Pons (tissue), 1 donor: ENCODE data around the gene DCAF6.
"Not testable (repeated sequence)": the region's sequence is repeated elsewhere in the genome, so short reads cannot be mapped to it uniquely, and the experiment has no call there.

ENCODE experiments used
- DNase-seq: peaks from one replicate; pipeline ENCODE4 v3.0.0-alpha.2; 2016; ENCODE audit warnings: low spot score

The DCAF6 gene

DNA sequence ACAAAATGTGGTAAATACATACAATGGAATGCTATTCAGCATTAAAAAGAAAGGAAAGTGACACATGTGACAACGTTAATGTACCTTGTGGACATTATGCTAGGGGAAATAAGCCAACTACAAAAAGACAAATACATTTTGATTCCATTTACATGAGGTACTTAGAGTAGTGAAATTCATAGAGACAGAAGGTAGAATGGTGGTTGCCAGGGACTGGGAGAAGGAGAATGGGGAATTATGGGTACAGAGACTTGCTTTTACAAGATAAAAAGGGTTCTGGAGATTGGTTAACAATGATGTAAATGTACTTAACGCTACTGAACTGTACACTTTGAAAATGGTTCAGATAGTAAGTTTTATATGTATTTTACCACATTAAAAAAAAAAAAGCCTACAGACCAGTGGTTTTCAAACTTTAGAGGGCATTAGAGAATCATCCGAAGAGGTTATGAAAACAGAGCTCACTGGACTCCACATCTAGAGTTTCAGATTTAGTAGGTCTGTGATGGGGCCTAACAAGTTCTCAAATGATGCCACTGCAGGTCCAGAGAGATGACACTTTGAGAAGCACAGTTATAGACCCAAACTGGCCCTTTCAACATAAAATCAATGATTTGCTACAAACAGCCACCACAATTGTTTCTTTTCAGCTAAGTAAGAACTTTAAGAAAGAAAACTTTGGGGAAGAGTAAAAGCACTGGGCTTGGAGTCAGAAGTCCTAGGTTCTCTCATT lies 13.0 kb upstream of the DCAF6 start:
- DNase-seq = no peak

DNA sequence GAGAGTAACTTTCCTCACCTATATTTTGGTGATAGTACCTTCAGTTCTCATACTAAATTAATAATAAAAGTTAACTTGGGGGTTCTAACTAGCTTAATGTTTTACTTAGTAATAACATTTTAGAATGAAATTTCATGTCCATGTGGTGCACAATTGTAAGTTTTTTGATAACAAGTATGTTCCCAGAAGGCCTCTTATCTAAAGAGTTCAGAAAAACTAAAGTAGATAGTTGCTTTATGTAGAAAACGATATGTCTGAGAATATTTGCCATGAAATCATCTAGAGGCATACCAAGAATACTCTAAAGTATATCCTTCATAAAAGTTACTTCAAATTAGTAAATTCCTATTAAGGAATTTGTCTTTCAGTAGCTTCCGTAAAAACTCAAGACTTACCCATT lies 12.4 kb upstream of the DCAF6 start:
- no peak for DNase-seq

DNA sequence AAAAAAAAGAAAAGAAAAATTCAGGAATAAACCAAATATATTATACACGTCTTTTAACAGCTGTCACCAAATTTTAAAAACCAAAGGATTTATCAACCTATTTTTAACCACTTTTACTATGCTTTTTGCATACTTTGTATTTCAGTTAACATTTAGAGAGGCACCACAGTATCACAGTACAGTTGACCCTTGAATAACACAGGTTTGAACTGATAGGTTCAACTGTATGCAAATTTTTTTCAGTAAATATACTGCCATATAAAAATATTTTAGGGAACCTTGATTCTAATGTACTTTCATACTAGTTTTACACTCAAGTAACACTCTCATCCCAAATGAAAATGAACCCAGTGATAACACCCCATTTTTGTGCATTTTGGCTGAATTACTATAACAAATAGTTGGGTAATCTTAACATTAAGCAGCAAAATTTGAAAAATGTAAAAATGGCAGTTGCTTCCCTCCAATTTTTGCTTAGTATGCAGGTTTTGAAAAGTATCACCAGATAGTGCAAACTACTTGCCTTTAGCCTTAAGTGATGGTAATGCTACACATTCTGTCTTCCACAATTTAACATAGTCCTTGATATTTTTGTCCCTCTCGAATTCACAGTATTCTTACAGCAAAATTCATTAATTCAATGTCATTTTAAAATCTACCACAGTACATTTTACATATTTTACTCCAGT lies 11.8 kb upstream of the DCAF6 start:
- no peak for DNase-seq

DNA sequence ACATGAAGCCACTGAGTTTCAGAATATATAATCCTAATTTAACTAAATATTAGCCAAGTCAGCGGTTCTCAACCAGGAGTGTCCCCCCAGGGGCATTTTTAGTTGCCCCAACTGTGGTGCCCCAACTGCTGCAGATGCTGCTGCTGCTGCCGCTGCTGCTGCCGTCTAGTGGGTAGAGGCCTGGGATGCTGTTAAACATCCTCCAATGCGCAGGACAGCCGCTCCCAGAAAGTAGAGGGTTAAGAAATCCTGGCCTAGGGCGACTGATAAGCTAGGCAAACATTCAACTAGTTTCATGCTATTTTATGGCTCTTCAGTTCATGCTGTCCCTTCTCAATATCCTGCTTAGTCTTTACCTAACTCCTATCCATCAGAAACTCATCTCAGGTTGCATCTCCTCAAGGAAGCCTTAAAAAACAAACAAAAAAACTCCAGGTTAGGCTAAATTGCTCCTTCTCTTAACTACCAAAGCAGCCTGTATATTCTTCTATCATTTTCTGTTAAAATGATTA lies 9.9 kb upstream of the DCAF6 start:
- no peak for DNase-seq

DNA sequence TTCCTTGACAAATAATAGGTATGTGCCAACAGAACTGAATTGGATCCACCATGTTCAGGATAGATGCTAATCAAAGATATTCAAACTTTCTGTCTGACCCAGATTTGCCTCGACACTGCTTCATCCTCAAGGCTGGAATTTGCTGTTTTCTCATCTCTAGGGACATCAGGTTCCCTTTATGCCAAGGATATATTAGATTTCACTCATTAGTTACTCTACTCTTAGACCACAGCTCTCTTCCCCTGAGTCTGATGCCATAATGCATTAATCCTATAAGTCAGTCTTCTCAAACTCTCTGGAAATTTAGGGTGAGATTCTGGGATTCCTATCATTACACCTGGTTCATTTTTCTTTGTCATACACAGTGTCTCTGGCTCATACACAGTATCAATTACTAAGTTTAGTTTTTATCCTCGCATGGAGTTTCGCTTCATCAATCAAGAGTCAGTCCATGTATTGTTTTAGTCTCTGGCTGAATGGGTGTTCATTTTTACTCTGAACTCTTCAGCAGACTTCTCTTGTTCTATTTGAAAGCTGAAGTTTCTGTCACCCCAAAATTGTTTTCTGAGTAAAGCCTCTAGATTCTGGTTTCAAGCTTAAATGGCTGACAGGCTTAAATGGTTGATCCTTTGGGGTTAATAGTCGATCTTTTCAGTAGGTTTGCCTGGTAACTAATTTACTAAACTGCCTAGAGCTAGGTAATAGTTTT lies 9.3 kb upstream of the DCAF6 start:
- DNase-seq = no peak

DNA sequence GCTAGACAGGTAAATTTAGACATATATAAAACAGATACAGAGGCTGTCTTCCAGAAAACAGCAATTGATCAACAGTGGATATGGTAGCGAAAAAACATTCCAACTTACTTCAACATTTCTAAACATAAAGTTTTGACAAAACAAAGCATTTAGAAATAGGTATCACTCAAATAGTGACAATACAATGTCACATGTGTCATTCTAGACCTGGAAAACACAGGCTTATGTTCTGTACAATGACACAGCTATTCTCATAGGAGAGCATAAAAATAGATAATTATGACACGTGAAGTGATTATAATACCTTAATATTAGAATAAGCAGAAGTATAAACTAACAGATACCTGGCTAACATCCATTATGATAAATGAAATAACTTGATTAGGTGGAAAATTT lies 8.0 kb upstream of the DCAF6 start:
- no peak for DNase-seq

DNA sequence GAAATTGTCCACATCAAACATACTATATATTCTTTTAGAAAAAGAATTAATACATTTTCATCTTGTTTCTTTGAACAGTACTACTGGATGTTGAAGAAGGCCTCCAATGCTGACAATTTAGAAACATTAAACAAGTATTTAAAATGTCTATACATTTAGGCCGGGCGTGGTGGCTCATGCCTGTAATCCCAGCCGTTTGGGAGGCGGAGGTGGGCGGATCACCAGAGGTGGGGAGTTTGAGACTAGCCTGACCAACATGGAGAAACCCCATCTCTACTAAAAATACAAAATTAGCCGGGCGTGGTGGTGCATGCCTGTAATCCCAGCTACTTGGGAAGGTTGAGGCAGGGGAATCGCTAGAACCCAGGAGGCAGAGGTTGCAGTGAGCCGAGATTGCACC lies 7.6 kb upstream of the DCAF6 start:
- not testable (repeated sequence) for DNase-seq

DNA sequence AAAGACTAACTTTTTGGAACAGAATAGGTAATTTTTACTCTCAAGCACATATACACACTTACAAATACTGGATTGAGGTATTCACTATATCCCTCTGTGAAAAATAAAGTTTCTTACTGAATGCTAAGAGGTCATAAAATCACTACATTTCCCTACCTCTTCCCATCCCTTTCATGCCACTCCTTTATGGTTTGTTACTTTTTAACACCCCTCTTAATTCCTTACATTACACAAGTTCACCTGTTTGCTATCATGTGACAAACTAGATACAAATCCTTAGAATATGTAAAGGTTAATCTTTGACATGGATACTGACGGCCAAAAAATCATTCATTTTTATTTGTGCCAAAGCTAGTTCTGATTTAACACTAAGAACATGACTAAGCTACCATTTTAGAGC lies 6.8 kb upstream of the DCAF6 start:
- no peak for DNase-seq

DNA sequence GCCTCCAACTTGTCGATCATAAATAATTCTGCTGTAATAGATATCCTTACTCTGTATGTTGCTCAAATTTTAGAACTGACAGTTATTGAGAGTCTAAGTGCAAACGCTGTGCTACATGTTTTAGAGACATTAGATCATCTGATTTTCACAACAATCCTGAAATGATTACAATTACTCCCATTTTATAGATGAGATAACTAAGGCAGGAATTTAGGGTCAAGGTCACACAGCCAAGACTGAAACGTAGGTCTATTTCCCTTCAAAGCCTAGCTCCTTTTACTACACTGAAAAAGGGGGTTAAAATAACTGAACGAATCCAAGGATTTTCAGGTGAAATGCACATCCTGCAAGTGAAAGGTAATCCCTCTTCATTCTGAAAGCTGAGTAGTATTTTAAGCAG lies 2.7 kb upstream of the DCAF6 start:
- no peak for DNase-seq

DNA sequence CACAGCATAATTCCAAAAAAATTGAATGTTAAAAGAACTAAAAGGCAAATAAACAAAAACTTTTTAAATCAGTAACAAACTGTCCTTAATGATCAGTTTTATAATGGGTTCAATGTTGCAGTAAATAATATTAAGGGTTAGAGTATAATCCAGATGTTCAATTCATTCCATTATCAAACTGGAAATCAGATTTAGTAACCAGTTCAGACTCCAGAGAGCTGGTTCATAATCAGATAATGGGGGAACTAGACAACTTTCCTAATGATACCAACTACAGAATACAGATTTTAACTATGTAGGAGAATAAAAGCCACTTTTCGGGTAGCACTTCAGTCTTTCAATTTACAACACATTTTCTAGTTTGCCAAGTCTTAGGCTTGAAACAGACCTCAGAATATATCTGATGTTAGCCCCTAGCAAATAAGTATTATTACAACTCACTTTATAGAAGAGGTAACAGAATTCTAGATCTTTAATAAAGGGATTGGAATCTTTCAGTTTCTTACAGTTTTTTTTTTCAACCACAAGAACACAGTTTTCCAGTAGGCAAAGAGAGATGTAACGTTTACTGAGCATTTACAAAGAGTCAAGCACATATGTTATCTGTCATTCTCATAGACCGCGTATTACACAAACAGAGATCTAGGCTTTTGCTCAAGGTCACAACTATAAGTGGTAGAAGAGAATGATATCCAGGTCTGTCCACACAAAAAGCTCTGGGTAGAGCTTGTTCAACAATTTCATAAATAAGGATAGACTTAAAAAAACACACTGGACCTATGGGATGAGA lies 1.9 kb upstream of the DCAF6 start:
- peak; percentile 7 for DNase-seq

DNA sequence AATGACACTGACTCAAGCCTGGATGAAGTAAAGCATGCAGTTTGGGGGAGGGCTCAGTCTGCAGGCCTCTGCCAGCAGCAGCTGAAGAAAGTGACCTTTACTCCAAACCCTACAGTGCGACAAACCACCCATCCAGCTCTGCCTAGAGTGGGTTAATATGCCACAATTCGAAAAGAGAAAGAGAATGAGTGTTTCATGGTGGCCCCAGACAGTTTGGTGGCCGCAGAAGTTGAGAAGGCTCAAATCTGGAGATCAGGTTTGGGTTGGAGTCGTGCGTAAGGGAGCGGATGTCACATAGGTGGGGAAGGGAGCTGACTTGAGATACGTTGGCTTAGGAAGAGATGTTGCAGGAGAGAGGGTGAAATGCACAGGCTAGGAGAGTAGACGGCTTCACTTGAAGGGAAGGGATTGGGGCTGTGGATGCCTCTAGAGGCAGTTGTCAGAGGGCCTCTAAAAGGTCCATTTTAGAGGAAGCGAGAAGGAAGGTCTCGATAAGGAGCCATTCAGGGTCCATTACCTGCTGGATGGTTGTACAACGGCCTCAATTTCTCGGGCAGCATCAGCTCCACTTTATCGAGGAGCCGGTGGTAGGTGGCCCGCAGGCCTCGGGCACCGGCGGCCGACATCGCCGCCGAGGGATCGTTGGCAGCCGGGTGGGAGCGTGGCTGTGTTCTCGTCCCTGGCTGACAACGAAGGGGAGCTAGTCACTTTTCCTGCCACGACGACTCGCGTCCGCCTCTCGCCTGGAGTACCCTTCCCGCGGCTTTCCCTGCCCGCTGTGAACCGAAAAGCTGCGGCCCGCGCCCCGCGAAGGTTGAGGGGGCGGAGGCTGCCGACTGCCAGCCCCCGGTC lies 1.0 kb upstream of the DCAF6 start:
- peak; percentile 59 for DNase-seq

DNA sequence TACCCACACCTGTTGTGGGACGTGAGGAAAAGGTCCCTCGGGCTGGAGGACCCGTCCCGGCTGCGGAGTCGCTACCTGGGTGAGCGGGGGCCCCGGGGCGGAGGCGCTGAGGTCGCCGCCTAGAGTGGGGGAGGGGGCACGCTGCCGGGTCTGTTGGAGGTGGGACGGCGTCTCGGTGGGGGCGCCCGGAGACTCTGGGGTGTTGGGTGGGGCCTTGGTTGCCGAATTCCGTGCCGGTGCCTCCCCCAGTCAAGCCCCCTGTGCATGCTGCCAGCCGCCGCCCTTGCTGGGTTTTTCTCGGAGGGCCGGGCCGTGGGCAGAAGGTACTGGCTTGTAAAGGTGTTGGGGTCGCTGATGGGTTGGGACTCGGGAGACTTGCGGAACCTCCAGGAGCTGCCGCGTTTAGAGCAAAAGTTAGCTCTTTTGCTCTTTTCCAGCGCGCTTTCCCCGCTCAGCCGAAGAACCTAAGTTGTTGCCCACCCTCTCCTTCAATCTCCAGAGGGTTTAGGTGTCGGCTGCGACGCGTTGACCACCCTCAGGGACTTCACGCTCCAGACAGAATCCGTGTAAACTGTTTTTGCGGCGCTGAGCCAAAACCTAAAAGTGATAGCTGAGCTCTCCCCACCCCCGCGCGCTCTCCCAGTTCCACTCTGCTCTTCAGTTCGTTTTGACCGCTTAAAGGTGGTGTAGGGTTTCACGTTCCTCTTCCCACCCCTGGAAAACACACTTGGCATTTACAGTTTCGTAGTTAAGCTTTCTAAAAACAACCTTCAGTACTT lies 636 bp downstream of the DCAF6 start, which contains the start of gene MPC2:
Gene MPC2 (minus strand): TSS at position 143 of the 779 bp plus-strand sequence. CDS start 1,231 bp downstream, outside the sequence.
- DNase-seq = peak; percentile 70

DNA sequence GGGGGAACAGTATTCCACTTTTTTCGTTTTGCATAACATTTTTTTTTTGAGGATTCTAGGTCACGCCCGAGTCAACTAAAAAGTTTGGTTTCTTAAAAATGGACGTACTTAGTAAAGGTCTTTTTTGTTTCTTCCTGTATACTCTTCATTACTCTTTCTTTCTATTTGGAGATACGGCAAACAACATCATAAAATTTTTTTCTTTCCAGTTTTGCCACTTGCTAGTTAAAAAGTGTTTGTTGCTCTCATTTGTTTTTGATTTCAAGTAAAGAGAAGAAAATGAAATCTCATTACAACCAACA lies 1.2 kb downstream of the DCAF6 start:
- DNase-seq = no peak

DNA sequence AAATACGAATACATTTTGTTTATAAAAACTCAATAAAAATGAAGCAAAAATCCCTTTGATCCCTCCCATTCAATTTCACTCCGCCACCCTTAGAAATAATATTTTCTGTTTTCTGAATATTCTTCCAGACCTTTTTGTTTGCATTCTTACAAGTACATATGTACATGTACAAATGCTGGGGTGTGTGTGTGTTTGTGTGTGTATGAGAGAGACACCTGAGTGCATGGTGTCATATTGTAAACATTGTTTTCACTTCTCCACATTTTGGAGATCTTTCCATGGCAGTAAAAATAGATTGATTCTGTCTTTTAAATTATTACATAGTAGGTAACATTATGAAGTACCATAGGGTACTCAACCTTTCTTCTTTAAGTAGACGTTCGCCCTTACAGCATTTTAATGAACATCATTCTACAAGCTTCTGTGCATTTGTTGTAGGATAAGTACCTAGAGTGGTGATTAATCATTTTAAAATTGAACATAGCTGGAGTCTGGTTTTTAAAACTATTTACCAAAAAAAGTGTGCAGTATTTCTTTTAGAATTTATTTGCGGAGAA lies 1.7 kb downstream of the DCAF6 start:
- peak; percentile 10 for DNase-seq

DNA sequence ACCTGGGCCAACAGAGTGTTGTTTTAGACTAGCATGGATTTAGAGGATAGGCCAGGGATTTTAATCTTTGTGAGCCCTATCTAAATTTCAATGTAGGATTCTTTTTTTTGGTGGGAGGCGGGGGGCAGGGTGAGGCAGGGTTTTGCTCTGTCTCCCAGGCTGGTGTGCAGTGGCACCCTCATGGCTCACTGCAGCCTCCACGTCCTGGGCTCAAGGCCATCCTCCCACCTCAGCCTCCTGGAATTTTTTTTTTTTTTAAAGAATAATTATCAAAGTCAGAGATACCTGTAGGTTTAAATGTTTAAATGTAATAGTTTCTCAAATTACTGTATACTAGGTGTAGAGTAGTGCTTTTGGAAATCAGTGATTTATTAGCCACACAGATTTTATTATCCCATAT lies 3.8 kb downstream of the DCAF6 start:
- DNase-seq = no peak

DNA sequence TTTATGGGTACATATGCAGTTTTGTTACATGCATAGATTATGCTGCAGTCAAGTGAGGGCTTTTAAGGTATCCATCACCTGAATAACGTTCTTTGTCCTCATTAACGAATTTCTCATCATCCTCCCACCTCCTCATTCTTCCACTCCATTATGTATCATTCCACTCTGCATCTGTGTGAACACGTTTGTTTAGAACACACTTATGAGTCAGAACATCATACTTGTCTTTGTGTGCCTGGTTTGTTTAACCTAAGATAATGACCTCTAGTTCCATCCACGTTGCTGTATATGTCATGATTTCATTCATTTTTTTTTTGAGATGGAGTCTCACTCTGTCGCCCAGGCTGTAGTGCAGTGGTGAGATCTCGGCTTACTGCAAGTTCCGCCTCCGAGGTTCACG lies 7.1 kb downstream of the DCAF6 start:
- no peak for DNase-seq

DNA sequence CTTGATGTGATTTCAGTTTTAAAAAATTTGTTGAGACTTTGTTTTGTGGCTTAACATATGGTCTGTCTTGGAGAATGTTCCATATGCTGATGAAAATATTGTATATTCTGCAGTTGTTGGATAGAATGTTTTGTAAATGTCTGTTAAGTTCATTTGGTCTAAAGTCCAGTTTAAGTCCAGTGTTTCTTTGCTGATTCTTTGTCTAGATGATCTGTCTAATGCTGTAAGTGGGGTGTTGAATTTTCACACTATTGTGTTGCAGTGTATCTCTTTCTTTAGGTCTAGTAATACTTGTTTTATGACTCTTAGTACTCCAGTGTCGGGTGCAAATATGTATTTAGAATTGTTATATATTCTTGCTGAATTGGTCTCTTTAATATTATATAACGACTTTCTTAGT lies 11.2 kb downstream of the DCAF6 start:
- no peak for DNase-seq

DNA sequence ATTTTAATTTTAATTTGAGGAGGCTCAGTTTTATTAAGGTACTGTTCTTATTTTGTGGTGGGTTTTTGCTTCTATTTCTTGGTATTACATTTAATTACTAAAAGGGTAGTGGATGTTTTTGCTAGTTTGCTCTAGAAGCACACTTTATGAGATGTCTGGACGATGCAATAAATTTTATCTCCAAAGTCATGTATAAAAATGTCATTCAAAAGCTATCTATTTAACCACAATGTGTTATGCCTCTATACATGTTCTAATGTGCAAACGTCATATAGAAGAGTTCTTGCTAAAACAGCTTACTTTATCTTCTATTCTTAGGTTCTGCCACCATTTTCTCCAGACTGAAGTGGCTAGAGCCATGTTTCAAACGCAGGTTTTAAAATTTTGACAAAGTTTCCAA lies 13.3 kb downstream of the DCAF6 start:
- no peak for DNase-seq

DNA sequence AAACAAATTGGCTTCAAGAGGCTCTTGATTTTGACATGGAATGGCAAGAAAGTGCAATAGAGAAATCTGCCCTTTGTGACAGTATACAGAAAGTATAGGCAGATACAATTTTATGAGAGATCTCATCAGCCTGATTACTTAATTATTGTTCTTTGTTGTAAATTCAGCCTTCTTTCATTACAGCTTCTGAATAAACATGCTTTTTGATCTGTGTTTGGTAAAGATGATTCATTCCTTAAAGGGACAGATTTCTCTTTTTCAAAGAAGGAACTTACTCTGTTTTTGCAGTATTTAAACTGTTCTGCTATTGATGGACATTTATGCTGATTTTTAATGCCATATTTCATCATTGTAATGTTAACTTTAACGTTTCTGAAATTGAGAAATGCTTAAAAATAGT lies 14.1 kb downstream of the DCAF6 start:
- no peak for DNase-seq

DNA sequence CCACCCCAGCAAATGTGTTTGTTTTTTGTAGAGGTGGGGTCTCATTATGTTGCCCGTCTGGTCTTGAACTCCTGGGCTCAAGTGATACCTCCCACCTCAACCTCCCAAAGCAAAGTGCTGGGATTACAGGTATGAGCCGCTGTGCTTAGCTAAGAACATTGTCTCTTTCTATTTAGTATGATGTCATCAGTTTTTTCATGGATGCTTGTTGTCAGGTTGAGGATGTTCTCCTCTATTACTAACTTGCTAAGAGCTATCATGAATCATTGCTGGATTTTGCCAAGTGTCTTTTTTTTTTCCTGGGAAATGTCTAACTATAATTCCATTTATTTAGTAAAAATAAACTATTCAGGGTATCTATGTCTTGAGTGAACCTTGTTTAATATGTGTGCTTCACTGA lies 19.4 kb downstream of the DCAF6 start:
- no peak for DNase-seq
